ENCODE measurements around the gene CBX3. TPM values are rescaled to one million over a fixed set of nuclear protein-coding genes. Genes with fewer than 3 reads are reported as not detected.
A peak's percentile ranks its signal among the peaks of the same experiment; 100 is the strongest.

The CBX3 gene
- total RNA-seq, 2 experiments from 2014 or later: 214 to 215 TPM

DNA sequence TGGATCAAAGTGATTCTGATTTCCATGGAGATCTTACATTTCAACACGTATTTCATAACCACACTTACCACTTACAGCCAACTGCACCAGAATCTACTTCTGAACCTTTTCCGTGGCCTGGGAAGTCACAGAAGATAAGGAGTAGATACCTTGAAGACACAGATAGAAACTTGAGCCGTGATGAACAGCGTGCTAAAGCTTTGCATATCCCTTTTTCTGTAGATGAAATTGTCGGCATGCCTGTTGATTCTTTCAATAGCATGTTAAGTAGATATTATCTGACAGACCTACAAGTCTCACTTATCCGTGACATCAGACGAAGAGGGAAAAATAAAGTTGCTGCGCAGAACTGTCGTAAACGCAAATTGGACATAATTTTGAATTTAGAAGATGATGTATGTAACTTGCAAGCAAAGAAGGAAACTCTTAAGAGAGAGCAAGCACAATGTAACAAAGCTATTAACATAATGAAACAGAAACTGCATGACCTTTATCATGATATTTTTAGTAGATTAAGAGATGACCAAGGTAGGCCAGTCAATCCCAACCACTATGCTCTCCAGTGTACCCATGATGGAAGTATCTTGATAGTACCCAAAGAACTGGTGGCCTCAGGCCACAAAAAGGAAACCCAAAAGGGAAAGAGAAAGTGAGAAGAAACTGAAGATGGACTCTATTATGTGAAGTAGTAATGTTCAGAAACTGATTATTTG is 16.3 kb upstream of the CBX3 start:
- POLR2A ChIA-PET: interaction anchor here (0.8 to 5.9 kb wide), 5 partner anchors 14 to 33 kb away, joined by 3 to 217 read pairs (median 6); partner anchors contain the start of genes CBX3, HNRNPA2B1 and NFE2L3
- Mint-ChIP-seq H3K27me3 (no peaks in the 10 kb centered on the region), H3K27ac (peak overlapping the region; percentile 70), H3K4me3 (no peak overlapping the region), H3K4me1 (peaks cover 60% of the 10 kb centered on the region), H3K9me3 (no peaks in the 10 kb centered on the region), H3K36me3 (ENCODE audit: low read depth) (peaks cover 65% of the 10 kb centered on the region)
- DNase-seq: no peak
- CTCF ChIA-PET: interaction anchor here (0.8 to 1.5 kb wide), 3 partner anchors 94 to 293 kb away, joined by 3 to 4 read pairs (median 3); no protein-coding TSS in a partner anchor

GRCh38 chr7:26185844-26186180 is 15.7 kb upstream of the CBX3 start:
- ChIA-PET POLR2A (interaction anchor here (0.8 to 5.9 kb wide), 5 partner anchors 13 to 34 kb away, joined by 3 to 217 read pairs (median 6); partner anchors contain the start of genes CBX3, HNRNPA2B1 and NFE2L3), CTCF (interaction anchor here (1.3 to 1.5 kb wide), 2 partner anchors 95 to 107 kb away, joined by 3 read pairs; no protein-coding TSS in a partner anchor)
- H3K27me3 Mint-ChIP-seq: no peaks in the 10 kb centered on the region
- no peak for DNase-seq
- peak overlapping the region; percentile 70 for H3K27ac Mint-ChIP-seq
- H3K36me3 Mint-ChIP-seq (ENCODE audit: low read depth): peaks cover 70% of the 10 kb centered on the region
- H3K4me3 Mint-ChIP-seq: no peak overlapping the region
- H3K4me1 Mint-ChIP-seq: peaks cover 66% of the 10 kb centered on the region
- H3K9me3 Mint-ChIP-seq: no peaks in the 10 kb centered on the region

DNA sequence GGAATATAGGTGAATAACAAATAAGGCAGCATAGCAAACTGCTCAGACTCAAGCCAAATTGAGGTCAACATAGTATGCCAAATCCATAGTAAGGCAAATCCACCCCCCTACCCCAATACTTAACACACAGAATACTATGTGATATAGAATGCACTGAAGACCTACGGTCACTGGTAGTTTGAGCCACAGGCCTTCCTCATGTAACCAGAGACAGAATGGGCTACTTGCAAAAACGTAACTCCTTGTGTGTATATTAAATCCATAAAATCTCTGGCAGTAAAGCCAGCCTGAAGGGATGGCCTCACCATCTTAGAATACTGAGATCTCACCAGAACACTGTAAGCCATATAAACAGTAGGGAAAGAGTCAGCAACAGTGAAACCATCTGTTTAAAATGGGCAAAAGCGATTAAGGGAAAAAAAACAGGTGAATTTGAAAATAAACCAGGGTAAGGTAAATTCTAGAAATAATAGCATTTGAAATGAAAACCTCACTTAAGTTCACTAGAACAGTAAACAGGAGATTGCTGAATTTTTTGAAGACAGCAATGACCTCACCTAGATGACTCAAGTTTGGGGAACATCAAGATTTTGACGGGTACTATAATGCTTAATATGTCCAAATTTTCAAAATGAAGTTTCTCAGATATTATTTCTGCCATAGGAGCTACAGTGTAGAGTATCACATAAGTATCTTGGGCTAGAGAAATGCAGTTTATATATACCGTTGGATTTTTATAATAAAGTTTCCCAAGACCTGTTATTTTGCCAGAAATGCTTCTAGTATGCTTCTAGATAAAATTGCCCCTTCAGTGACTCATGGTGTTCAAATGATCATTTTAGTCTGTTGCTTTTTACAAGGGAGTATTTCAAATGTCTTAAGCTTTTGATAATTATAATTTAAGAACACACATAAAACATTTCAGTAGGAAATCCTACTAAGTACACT is 14.9 kb upstream of the CBX3 start:
- ChIA-PET POLR2A (interaction anchor here (0.8 to 5.9 kb wide), 12 partner anchors 8 to 294 kb away, joined by 3 to 217 read pairs (median 6); partner anchors contain the start of genes CBX3, HNRNPA2B1 and NFE2L3), CTCF (interaction anchor here (0.7 to 3.3 kb wide), 6 partner anchors 10 to 294 kb away, joined by 3 to 14 read pairs (median 4); no protein-coding TSS in a partner anchor)
- no peak overlapping the region for H3K4me3 Mint-ChIP-seq
- H3K27me3 Mint-ChIP-seq: no peaks in the 10 kb centered on the region
- no peaks in the 10 kb centered on the region for H3K9me3 Mint-ChIP-seq
- peaks cover 70% of the 10 kb centered on the region for H3K4me1 Mint-ChIP-seq
- H3K36me3 Mint-ChIP-seq (ENCODE audit: low read depth): peaks cover 76% of the 10 kb centered on the region
- DNase-seq: no peak
- H3K27ac Mint-ChIP-seq: peak overlapping the region; percentile 63

- no peak for DNase-seq
- ChIA-PET POLR2A (interaction anchor here (0.6 to 5.9 kb wide), 22 partner anchors 8 to 295 kb away, joined by 3 to 217 read pairs (median 6); partner anchors contain the start of genes CBX3, HNRNPA2B1 and NFE2L3), CTCF (interaction anchor here (0.7 to 3.3 kb wide), 7 partner anchors 9 to 295 kb away, joined by 3 to 16 read pairs (median 4); no protein-coding TSS in a partner anchor)
- H3K27me3 Mint-ChIP-seq: no peaks in the 10 kb centered on the region
- H3K36me3 Mint-ChIP-seq (ENCODE audit: low read depth): peaks cover 84% of the 10 kb centered on the region
- H3K27ac Mint-ChIP-seq: peak overlapping the region; percentile 63
- H3K4me3 Mint-ChIP-seq: no peak overlapping the region
- H3K9me3 Mint-ChIP-seq: no peaks in the 10 kb centered on the region
- H3K4me1 Mint-ChIP-seq: peaks cover 78% of the 10 kb centered on the region
These were observed 14.0 kb upstream of the CBX3 start for GRCh38 chr7:26187380-26188205.

GRCh38 chr7:26188206-26188956 is 13.2 kb upstream of the CBX3 start:
- no peaks in the 10 kb centered on the region for H3K9me3 Mint-ChIP-seq
- peak overlapping the region; percentile 63 for H3K27ac Mint-ChIP-seq
- POLR2A ChIA-PET: interaction anchor here (0.6 to 5.9 kb wide), 22 partner anchors 9 to 322 kb away, joined by 3 to 217 read pairs (median 6); partner anchors contain the start of genes CBX3, HNRNPA2B1 and NFE2L3
- H3K4me1 Mint-ChIP-seq: peaks cover 86% of the 10 kb centered on the region
- peaks cover 92% of the 10 kb centered on the region for H3K36me3 Mint-ChIP-seq (ENCODE audit: low read depth)
- CTCF ChIA-PET: interaction anchor here (0.7 to 3.3 kb wide), 7 partner anchors 10 to 295 kb away, joined by 3 to 16 read pairs (median 4); no protein-coding TSS in a partner anchor
- DNase-seq: no peak
- H3K27me3 Mint-ChIP-seq: no peaks in the 10 kb centered on the region
- no peak overlapping the region for H3K4me3 Mint-ChIP-seq

DNA sequence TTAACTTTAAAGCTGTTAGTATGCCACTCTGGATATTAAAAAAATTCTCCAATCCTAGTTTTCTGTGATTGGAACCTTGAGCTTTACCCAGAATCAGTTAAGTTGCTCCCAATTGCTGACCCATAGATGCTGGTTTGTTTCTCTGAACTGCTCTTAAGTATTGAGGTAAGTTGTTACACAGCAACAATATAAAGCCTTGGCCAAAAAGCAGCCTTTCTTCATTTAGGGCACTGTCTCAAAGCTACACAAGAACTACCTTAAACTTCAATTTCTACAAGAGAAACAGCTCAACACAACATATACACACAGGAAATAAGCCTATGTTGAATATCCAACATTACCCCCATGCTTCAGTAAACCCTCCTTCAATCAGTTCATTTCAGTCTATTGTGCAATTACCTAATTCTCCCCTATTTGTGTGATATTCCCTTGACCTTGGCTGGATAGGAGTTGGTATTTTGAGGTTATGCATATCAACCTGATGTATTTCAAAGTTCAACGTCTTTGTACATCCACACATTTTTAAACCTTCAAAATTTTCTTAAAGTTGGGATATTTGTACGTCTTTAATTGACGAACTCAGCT is 12.5 kb upstream of the CBX3 start:
- H3K9me3 Mint-ChIP-seq: no peaks in the 10 kb centered on the region
- no peaks in the 10 kb centered on the region for H3K27me3 Mint-ChIP-seq
- CTCF ChIA-PET: interaction anchor here (0.8 to 3.3 kb wide), 6 partner anchors 9 to 296 kb away, joined by 3 to 16 read pairs (median 4); no protein-coding TSS in a partner anchor
- peaks cover 89% of the 10 kb centered on the region for H3K4me1 Mint-ChIP-seq
- POLR2A ChIA-PET: interaction anchor here (0.6 to 5.9 kb wide), 21 partner anchors 10 to 323 kb away, joined by 3 to 217 read pairs (median 7); partner anchors contain the start of genes CBX3, HNRNPA2B1 and NFE2L3
- DNase-seq: no peak
- peaks cover 93% of the 10 kb centered on the region for H3K36me3 Mint-ChIP-seq (ENCODE audit: low read depth)
- peak overlapping the region; percentile 45 for H3K27ac Mint-ChIP-seq
- no peak overlapping the region for H3K4me3 Mint-ChIP-seq

GRCh38 chr7:26189697-26190096 is 11.8 kb upstream of the CBX3 start:
- CTCF ChIA-PET: interaction anchor here (1.0 to 3.3 kb wide), 4 partner anchors 8 to 111 kb away, joined by 3 to 16 read pairs (median 10); no protein-coding TSS in a partner anchor
- Mint-ChIP-seq H3K9me3 (no peaks in the 10 kb centered on the region), H3K27me3 (no peaks in the 10 kb centered on the region), H3K4me1 (peaks cover 91% of the 10 kb centered on the region), H3K36me3 (ENCODE audit: low read depth) (peaks cover 93% of the 10 kb centered on the region), H3K27ac (no peak overlapping the region), H3K4me3 (no peak overlapping the region)
- no peak for DNase-seq
- POLR2A ChIA-PET: interaction anchor here (0.7 to 5.9 kb wide), 16 partner anchors 9 to 295 kb away, joined by 3 to 217 read pairs (median 10); partner anchors contain the start of genes CBX3, HNRNPA2B1 and NFE2L3

DNA sequence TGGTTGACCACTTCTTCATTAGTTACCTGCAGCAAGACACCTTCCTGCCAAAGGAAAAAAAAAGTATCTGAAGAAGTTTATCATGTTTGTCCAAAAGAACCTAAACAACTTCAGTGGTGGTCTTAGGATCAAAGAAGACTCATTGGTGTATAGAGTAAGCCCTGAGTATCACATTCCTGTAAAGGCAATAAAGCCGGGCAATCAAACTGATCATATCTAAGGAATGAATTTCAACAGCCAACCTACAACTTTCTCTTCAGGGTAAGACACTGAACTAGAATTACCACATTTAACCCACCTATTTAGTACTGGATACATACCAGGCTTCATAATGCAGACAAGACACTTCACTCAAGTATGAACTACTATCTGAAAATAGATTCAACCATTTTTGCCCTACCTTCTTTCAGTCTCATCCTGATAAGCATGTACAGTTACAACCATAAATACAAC is 11.1 kb upstream of the CBX3 start:
- POLR2A ChIA-PET: interaction anchor here (1.0 to 13.1 kb wide), 14 partner anchors 8 to 175 kb away, joined by 3 to 406 read pairs (median 54); partner anchors contain the start of genes CBX3, HNRNPA2B1 and NFE2L3
- Mint-ChIP-seq H3K27me3 (no peaks in the 10 kb centered on the region), H3K27ac (peak overlapping the region; percentile 52), H3K9me3 (no peaks in the 10 kb centered on the region), H3K4me3 (peak overlapping the region; percentile 17), H3K4me1 (peaks cover 88% of the 10 kb centered on the region), H3K36me3 (ENCODE audit: low read depth) (peaks cover 92% of the 10 kb centered on the region)
- CTCF ChIA-PET: interaction anchor here (1.4 to 3.4 kb wide), 3 partner anchors 100 to 298 kb away, joined by 4 to 27 read pairs (median 7); no protein-coding TSS in a partner anchor
- no peak for DNase-seq

GRCh38 chr7:26191233-26191973 is 10.1 kb upstream of the CBX3 start:
- Mint-ChIP-seq H3K27me3 (no peaks in the 10 kb centered on the region), H3K27ac (peak overlapping the region; percentile 47), H3K36me3 (ENCODE audit: low read depth) (peaks cover 97% of the 10 kb centered on the region), H3K9me3 (no peaks in the 10 kb centered on the region), H3K4me3 (no peak overlapping the region), H3K4me1 (peaks cover 90% of the 10 kb centered on the region)
- DNase-seq: no peak
- ChIA-PET POLR2A (interaction anchor here (1.0 to 13.1 kb wide), 15 partner anchors 10 to 223 kb away, joined by 3 to 406 read pairs (median 7); partner anchors contain the start of genes CBX3, HNRNPA2B1 and NFE2L3), CTCF (interaction anchor here (0.6 to 4.1 kb wide), 10 partner anchors 10 to 299 kb away, joined by 3 to 27 read pairs (median 6); partner anchors contain the start of gene CBX3)

- H3K4me1 Mint-ChIP-seq: peaks cover 90% of the 10 kb centered on the region
- H3K36me3 Mint-ChIP-seq (ENCODE audit: low read depth): peaks cover 98% of the 10 kb centered on the region
- no peaks in the 10 kb centered on the region for H3K27me3 Mint-ChIP-seq
- ChIA-PET CTCF (interaction anchor here (0.6 to 4.1 kb wide), 13 partner anchors 10 to 299 kb away, joined by 3 to 27 read pairs (median 6); partner anchors contain the start of genes CBX3 and NFE2L3), POLR2A (interaction anchor here (0.7 to 13.1 kb wide), 18 partner anchors 9 to 299 kb away, joined by 3 to 406 read pairs (median 6); partner anchors contain the start of genes CBX3, HNRNPA2B1 and NFE2L3)
- no peaks in the 10 kb centered on the region for H3K9me3 Mint-ChIP-seq
- no peak overlapping the region for H3K4me3 Mint-ChIP-seq
- H3K27ac Mint-ChIP-seq: peak overlapping the region; percentile 60
- DNase-seq: no peak
These were observed 9.5 kb upstream of the CBX3 start for GRCh38 chr7:26191974-26192479.
